Smooth muscle cell (in vitro differentiated cells): ENCODE data around the gene CIDEA. TPM values are rescaled to one million over a fixed set of nuclear protein-coding genes. Genes with fewer than 3 reads are reported as not detected.

Experiments
- DNase-seq: peaks from one replicate; lab custom pipeline; 2025; ENCODE audit not compliant: unreplicated experiment; lab: John Stamatoyannopoulos, UW
- H2AFZ ChIP-seq: fragments of 200-600 bp; sonication (generic); 2 replicates; pipeline ENCODE4 v1.6.0; 2016; ENCODE audit warnings: antibody characterized with exemption, low read depth, mild to moderate bottlenecking
- H3F3A ChIP-seq: fragments of 200-600 bp; sonication (generic); 2 replicates; pipeline ENCODE4 v1.6.0; 2017; ENCODE audit warnings: antibody characterized with exemption, low read depth
- H3K27ac ChIP-seq: fragments of 200-600 bp; sonication (generic); 2 replicates; pipeline ENCODE4 v1.5.1; 2016; ENCODE audit warnings: low read depth, mild to moderate bottlenecking
- H3K27me3 ChIP-seq: fragments of 200-600 bp; sonication (generic); 2 replicates; pipeline ENCODE4 v1.6.1; 2016; ENCODE audit warnings: low read depth, mild to moderate bottlenecking
- H3K36me3 ChIP-seq: fragments of 200-600 bp; sonication (generic); 2 replicates; pipeline ENCODE4 v1.5.1; 2016; ENCODE audit warnings: low read depth
- H3K4me1 ChIP-seq: fragments of 200-600 bp; sonication (generic); 2 replicates; pipeline ENCODE4 v1.5.1; 2016; ENCODE audit warnings: low read depth
- H3K4me2 ChIP-seq: fragments of 200-600 bp; sonication (generic); 2 replicates; pipeline ENCODE4 v1.6.0; 2016; ENCODE audit warnings: mild to moderate bottlenecking
- H3K4me3 ChIP-seq: fragments of 200-600 bp; sonication (generic); 2 replicates; pipeline ENCODE4 v1.5.1; 2016; ENCODE audit warnings: mild to moderate bottlenecking
- H3K79me2 ChIP-seq: fragments of 200-600 bp; sonication (generic); 2 replicates; pipeline ENCODE4 v1.6.0; 2016; ENCODE audit warnings: low read depth, mild to moderate bottlenecking
- H3K9ac ChIP-seq: fragments of 200-600 bp; sonication (generic); 2 replicates; pipeline ENCODE4 v1.6.0; 2016; ENCODE audit warnings: low read depth
- H3K9me3 ChIP-seq: fragments of 200-600 bp; sonication (generic); replicated peaks from 2 replicates; pipeline ENCODE4 v1.5.1; 2016; ENCODE audit warnings: low read depth
- H4K20me1 ChIP-seq: fragments of 200-600 bp; sonication (generic); 2 replicates; pipeline ENCODE4 v1.6.0; 2016; ENCODE audit warnings: low read depth
- CTCF ChIP-seq: fragments of 200-600 bp; sonication (generic); IDR thresholded peaks from 2 replicates; pipeline ENCODE4 v1.5.1; 2017; ENCODE audit warnings: borderline replicate concordance, mild to moderate bottlenecking, antibody characterized with exemption; ENCODE audit not compliant: insufficient read depth, poor library complexity, severe bottlenecking
- WGBS: methylation state at CpG from one replicate; pipeline ENCODE4 v1.1.7; 2016; ENCODE audit warnings: low lambda C conversion rate; 5-methylcytosine and 5-hydroxymethylcytosine counted together
- polyA plus RNA-seq: library from polyadenylated mRNA; unstranded; fragments of >200 nt; fragmentation: Nextera tagmentation; extraction: Ambion mirVana; gene quantifications from 2 replicates; pipeline ENCODE4 v1.2.1, GENCODE V29; 2016
- total RNA-seq: library from RNA; depleted of rRNA; stranded (reverse); fragments of >200 nt; gene quantifications from 2 replicates; pipeline ENCODE4 v1.2.3, GENCODE V29; 2014

Gene CIDEA
- total and polyA plus RNA-seq, 2 experiments from 2014 or later: not detected

GRCh38 chr18:12247946-12248345 lies 6.2 kb upstream of the CIDEA start:
- Histone ChIP-seq H3K4me1 (no peaks in the 10 kb centered on the region), H4K20me1 (no peaks in the 10 kb centered on the region), H3K27me3 (peaks cover 60% of the 10 kb centered on the region), H3K4me2 (no peak overlapping the region), H2AFZ (no peak overlapping the region), H3F3A (no peaks in the 10 kb centered on the region), H3K36me3 (no peaks in the 10 kb centered on the region), H3K9ac (no peak overlapping the region), H3K79me2 (no peaks in the 10 kb centered on the region), H3K4me3 (no peak overlapping the region), H3K27ac (no peak overlapping the region), H3K9me3 (no peaks in the 10 kb centered on the region)
- no peak for DNase-seq
- no peak for TF ChIP-seq CTCF
- WGBS: 82% methylated on average over 6 of the region's 6 CpGs

DNA sequence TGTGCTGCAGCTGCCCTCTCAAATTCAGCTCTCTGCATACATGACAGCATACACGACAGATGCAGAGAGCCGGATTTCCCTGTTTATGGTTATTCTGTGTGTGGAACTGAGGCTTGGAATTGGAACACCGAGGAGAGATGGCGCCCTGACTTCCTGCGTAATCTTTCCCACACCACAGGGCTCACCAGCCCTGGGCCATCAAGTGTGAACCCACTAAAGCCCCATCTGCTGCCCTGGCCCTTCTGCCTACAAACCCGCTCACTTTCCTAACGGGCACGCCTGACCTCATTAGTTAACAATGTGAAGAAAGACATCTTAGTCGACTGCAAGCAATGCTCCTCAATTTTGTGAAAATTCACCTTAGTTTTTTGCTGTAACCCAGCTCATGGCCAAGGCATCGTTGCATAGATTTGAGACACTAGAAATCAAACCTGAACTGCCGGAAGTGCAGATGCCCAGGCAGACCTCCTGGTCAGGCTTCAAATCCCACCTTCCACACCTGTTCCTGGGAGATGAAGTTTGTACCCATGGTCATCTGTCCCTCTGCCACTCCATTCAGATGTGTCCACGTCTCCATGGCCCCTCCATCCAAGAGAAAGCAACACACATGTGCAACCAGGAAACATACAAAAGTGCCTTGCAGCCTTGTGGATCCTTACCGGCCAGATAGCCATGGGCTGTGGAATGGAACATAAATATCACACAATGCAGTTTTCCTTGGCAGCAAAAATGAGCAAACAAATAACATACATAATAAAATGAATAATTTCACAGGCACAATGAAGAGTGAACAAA lies 5.0 kb upstream of the CIDEA start:
- peaks cover 72% of the 10 kb centered on the region for H3K27me3 ChIP-seq

GRCh38 chr18:12251311-12251710 lies 2.9 kb upstream of the CIDEA start:
- H3K79me2 ChIP-seq: no peaks in the 10 kb centered on the region
- H3K27ac ChIP-seq: no peak overlapping the region
- H3K4me2 ChIP-seq: no peak overlapping the region
- peaks cover 10% of the 10 kb centered on the region for H3K4me1 ChIP-seq
- H3K9ac ChIP-seq: no peak overlapping the region
- H3K4me3 ChIP-seq: no peak overlapping the region
- H3F3A ChIP-seq: no peaks in the 10 kb centered on the region
- 94% methylated on average over 11 of the region's 11 CpGs for WGBS
- H3K9me3 ChIP-seq: no peaks in the 10 kb centered on the region
- no peak overlapping the region for H2AFZ ChIP-seq
- no peak for TF ChIP-seq CTCF
- DNase-seq: no peak
- H3K27me3 ChIP-seq: peaks cover 82% of the 10 kb centered on the region
- no peaks in the 10 kb centered on the region for H4K20me1 ChIP-seq
- H3K36me3 ChIP-seq: no peaks in the 10 kb centered on the region

More for the DNA sequence above, 5.0 kb upstream of the CIDEA start:
- WGBS: 74% methylated on average over 13 of the region's 13 CpGs
- no peak for TF ChIP-seq CTCF
- no peak overlapping the region for H3K9ac ChIP-seq
- peaks cover 9% of the 10 kb centered on the region for H3K4me1 ChIP-seq
- no peaks in the 10 kb centered on the region for H3K36me3 ChIP-seq
- no peaks in the 10 kb centered on the region for H4K20me1 ChIP-seq
- no peak overlapping the region for H2AFZ ChIP-seq
- no peak overlapping the region for H3K27ac ChIP-seq
- H3K9me3 ChIP-seq: no peaks in the 10 kb centered on the region
- no peak overlapping the region for H3K4me3 ChIP-seq
- no peak for DNase-seq
- H3F3A ChIP-seq: no peaks in the 10 kb centered on the region
- no peaks in the 10 kb centered on the region for H3K79me2 ChIP-seq
- H3K4me2 ChIP-seq: no peak overlapping the region

GRCh38 chr18:12252061-12252460 lies 2.1 kb upstream of the CIDEA start:
- 87% methylated on average over 5 of the region's 6 CpGs for WGBS
- H3F3A ChIP-seq: no peaks in the 10 kb centered on the region
- no peak overlapping the region for H3K9ac ChIP-seq
- DNase-seq: no peak
- H2AFZ ChIP-seq: no peak overlapping the region
- no peak overlapping the region for H3K4me3 ChIP-seq
- no peaks in the 10 kb centered on the region for H3K9me3 ChIP-seq
- no peaks in the 10 kb centered on the region for H3K79me2 ChIP-seq
- peaks cover 74% of the 10 kb centered on the region for H3K27me3 ChIP-seq
- H4K20me1 ChIP-seq: no peaks in the 10 kb centered on the region
- peaks cover 10% of the 10 kb centered on the region for H3K4me1 ChIP-seq
- H3K27ac ChIP-seq: no peak overlapping the region
- no peak for TF ChIP-seq CTCF
- H3K36me3 ChIP-seq: no peaks in the 10 kb centered on the region
- H3K4me2 ChIP-seq: no peak overlapping the region
